ENCODE data around the gene COPS3. TPM values are rescaled to one million over a fixed set of nuclear protein-coding genes. Genes with fewer than 3 reads are reported as not detected.

Gene COPS3
- total RNA-seq = 10 to 100 TPM; 39.2 to 40.3 TPM
- polyA plus RNA-seq = 10 to 100 TPM; 32.5 to 39.3 TPM
- long read RNA-seq, donor 1, transcript COPS3-201 (12 exons, 1,641 nt) = major isoform, 120 of 171 reads
- long read RNA-seq, donor 1, partial matches to known transcripts = 3 of 171 reads
- long read RNA-seq, donor 1, other reads (novel, unspliced or antisense) = 48 of 171 reads
- long read RNA-seq, donor 2, transcript COPS3-201 (12 exons, 1,641 nt) = major isoform, 11 of 20 reads
- long read RNA-seq, donor 2, partial matches to known transcripts = 2 of 20 reads
- long read RNA-seq, donor 2, other reads (novel, unspliced or antisense) = 7 of 20 reads

DNA sequence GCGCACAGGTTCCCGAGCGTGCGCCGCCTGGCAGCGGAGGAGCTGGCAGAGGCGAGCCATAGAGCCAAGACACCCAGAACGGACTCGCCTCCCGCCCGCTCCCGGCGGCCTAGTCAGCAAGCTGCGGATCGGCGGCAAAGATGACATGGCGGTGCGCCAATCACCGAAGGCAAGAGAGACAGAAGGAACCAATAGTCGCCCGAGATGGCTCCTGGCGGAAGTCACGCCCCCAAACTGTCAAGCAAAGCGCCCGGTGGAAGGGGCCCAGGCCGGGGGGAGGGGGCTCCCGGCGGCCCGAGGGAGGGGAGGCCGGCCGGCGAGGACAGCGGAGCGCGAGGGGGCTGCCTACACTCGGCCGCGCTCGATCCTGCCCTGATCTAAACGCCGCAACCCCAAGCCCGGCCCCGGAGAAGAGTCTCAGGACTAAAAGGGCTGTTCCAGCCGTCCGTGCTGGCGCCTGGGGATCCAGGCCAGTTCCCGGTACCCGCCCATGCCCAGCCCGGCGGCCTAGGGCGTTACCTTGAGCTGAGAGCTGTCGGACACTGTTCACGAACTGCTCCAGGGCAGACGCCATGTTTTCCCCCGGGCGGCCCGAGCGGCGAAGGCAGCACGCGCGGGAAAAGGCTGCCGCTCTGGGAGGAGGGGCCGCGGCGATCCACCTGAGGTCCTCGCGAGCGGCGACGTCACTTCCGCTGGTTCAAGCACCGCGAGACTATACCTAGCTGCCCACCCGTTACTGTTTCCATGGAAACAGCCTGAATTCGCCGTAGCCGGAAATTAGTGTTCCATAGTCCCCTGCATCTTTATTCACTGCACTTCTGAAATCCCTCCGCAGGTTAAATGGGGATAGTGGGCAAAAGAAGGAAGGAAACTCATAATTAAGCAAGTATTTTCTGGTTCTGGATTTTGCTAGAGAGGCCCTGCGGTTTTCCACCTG lies at the start of gene COPS3:
COPS3 (minus strand) TSS at position 634 of the 937 bp plus-strand sequence; CDS start at position 574, 60 bp downstream.
- H3K27ac ChIP-seq (ENCODE audit: low read depth in 1 of 2, low read length in 2 of 2) = peak within 1 kb of the TSS; percentile 65 to 99
- peak; percentile 99 for ATAC-seq (ENCODE audit: low FRiP score)
- intact Hi-C loops (cut with DNase I) = no loop called here
- H3K36me3 ChIP-seq (ENCODE audit: control insufficient read depth in 1 of 2, insufficient read depth in 2 of 2, low read length in 1 of 2) = no peaks in the 10 kb centered on the region
- peaks cover 0 to 3% of the 10 kb centered on the region in 2 donors for H3K4me1 ChIP-seq (ENCODE audit: control insufficient read depth in 1 of 2, insufficient read depth in 2 of 2, low read length in 2 of 2)
- no peaks in the 10 kb centered on the region for H3K27me3 ChIP-seq (ENCODE audit: control insufficient read depth in 1 of 2, insufficient read depth in 2 of 2, low read length in 1 of 2)
- peak within 1 kb of the TSS; percentile 83 to 92 for H3K4me3 ChIP-seq (ENCODE audit: low read length in 2 of 2)
- H3K9me3 ChIP-seq (ENCODE audit: control insufficient read depth, low read length) = no peaks in the 10 kb centered on the region
- 0% methylated on average over 63 to 80 of the region's 80 CpGs for WGBS, 2 donors
- peak; percentile 99 to 100 for DNase-seq

DNA sequence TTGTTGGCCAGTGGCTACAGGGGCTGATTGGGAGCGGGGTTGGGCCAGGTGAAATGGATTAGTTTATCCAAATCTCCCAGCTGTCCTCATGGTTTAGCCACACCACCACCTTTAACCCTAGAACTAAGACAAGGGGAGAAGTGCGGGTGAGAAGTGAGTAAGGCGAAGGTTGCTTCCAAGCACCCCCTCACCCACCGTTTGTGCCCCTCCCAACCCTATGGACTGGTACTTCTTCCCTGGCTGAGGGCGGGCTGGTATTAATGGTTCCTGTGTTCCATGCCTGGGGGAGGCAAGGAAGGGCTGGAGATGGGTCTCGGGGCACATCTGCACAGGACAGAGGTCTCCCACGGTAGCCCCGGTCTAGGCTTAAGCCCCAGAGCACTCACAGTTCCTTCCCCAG lies 47.2 kb upstream of the COPS3 start:
- Histone ChIP-seq H3K9me3 (ENCODE audit: control insufficient read depth, low read length) (no peaks in the 10 kb centered on the region), H3K27ac (ENCODE audit: low read depth in 1 of 2, low read length in 2 of 2) (no peak overlapping the region), H3K4me3 (ENCODE audit: low read length in 2 of 2) (no peak overlapping the region), H3K4me1 (ENCODE audit: control insufficient read depth in 1 of 2, insufficient read depth in 2 of 2, low read length in 2 of 2) (no peaks in the 10 kb centered on the region), H3K36me3 (ENCODE audit: control insufficient read depth in 1 of 2, insufficient read depth in 2 of 2, low read length in 1 of 2) (no peaks in the 10 kb centered on the region), H3K27me3 (ENCODE audit: control insufficient read depth in 1 of 2, insufficient read depth in 2 of 2, low read length in 1 of 2) (no peaks in the 10 kb centered on the region)
- peak; percentile 9 to 14 for DNase-seq
- ATAC-seq (ENCODE audit: low FRiP score) = no peak
- intact Hi-C loops (cut with DNase I) = no loop called here
- whole genome bisulfite sequencing, 2 donors = 84 to 89% methylated on average over 8 of the region's 8 CpGs

DNA sequence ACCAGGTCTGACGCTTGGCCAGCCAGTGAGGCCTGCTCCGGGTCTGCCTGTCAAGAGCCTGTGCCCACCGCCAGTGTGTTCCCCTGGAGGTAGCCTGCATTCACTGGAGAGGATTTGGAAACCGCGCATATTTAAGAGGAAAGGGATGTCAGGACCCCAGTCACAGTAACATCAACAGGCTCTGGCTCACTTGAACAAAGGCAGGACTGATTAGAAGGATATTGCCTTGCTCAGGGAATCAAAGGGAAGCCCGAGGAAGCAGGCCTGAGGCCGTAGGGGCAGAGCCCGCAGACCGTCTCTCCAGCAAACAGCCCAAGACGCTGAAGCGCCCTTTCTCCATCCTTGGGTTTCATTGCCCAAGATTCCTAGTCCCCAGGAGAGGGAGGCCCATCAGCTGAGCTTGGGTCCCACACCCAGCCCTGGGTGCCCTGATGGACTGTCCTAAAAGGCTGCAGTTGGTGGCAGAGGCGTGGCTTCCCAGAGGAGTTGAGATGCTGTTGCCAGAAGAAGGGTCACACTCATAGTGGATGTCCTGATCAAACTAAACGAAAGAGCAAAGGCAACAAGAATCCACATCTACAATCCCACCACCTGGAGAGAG lies 45.3 kb upstream of the COPS3 start:
- peak in 1 of 2 donors; percentile 49 for DNase-seq
- no peak for ATAC-seq (ENCODE audit: low FRiP score)
- intact Hi-C loops (cut with DNase I) = no loop called here
- H3K27ac ChIP-seq (ENCODE audit: low read depth in 1 of 2, low read length in 2 of 2) = no peak overlapping the region
- WGBS, 2 donors = 91 to 95% methylated on average over 13 of the region's 13 CpGs
- H3K27me3 ChIP-seq (ENCODE audit: control insufficient read depth in 1 of 2, insufficient read depth in 2 of 2, low read length in 1 of 2) = no peaks in the 10 kb centered on the region
- no peaks in the 10 kb centered on the region for H3K36me3 ChIP-seq (ENCODE audit: control insufficient read depth in 1 of 2, insufficient read depth in 2 of 2, low read length in 1 of 2)
- H3K4me3 ChIP-seq (ENCODE audit: low read length in 2 of 2) = no peak overlapping the region
- H3K9me3 ChIP-seq (ENCODE audit: control insufficient read depth, low read length) = no peaks in the 10 kb centered on the region
- no peaks in the 10 kb centered on the region for H3K4me1 ChIP-seq (ENCODE audit: control insufficient read depth in 1 of 2, insufficient read depth in 2 of 2, low read length in 2 of 2)

DNA sequence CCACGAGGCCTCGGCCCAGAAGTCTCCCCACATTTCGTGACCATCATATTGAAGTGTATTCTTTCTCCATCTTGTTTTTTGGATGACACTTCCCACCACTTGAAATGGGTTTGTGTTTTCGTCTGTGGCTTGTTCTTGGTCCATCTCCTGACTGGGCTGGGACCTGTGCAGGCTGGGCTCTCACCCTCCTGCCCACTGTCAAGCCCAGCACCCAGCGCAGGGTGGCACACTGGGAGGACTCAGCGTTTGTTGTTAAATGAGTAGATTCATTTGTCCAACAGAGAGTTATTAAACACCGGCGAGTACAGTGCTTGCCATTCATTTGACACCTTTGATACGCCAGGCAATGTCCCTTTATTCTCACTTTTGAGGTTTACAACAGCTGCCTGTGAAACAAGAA lies 44.8 kb upstream of the COPS3 start:
- Histone ChIP-seq H3K36me3 (ENCODE audit: control insufficient read depth in 1 of 2, insufficient read depth in 2 of 2, low read length in 1 of 2) (no peaks in the 10 kb centered on the region), H3K4me3 (ENCODE audit: low read length in 2 of 2) (no peak overlapping the region), H3K27me3 (ENCODE audit: control insufficient read depth in 1 of 2, insufficient read depth in 2 of 2, low read length in 1 of 2) (no peaks in the 10 kb centered on the region), H3K27ac (ENCODE audit: low read depth in 1 of 2, low read length in 2 of 2) (no peak overlapping the region), H3K4me1 (ENCODE audit: control insufficient read depth in 1 of 2, insufficient read depth in 2 of 2, low read length in 2 of 2) (no peaks in the 10 kb centered on the region), H3K9me3 (ENCODE audit: control insufficient read depth, low read length) (no peaks in the 10 kb centered on the region)
- ATAC-seq (ENCODE audit: low FRiP score) = no peak
- peak in 1 of 2 donors; percentile 23 for DNase-seq
- WGBS, 2 donors = 88 to 93% methylated on average over 9 of the region's 9 CpGs
- intact Hi-C loops (cut with DNase I) = no loop called here

DNA sequence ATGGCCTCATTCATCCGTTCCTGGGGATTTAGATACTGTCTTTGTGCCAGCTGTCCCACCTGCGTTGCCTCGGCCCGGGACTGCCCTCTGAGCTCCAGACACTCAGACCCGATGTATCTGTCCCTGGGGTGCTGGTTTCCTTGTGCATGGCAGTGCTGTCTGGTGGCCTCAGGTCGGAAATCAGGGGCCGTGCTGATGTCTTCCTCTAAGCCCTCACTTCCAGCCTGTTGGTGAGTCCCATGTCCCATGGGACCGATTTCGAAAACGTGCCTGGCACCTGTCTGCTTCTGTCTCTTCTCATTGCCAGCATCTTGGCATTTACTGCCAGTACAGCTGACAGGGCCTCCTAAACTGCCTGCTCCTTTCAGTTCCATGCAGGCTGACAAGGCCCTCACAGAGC lies 44.2 kb upstream of the COPS3 start:
- H3K9me3 ChIP-seq (ENCODE audit: control insufficient read depth, low read length) = no peaks in the 10 kb centered on the region
- DNase-seq (peak in 1 of 2 donors; percentile 39), ATAC-seq (ENCODE audit: low FRiP score) (no peak)
- intact Hi-C loops (cut with DNase I) = no loop called here
- no peak overlapping the region for H3K4me3 ChIP-seq (ENCODE audit: low read length in 2 of 2)
- no peaks in the 10 kb centered on the region for H3K27me3 ChIP-seq (ENCODE audit: control insufficient read depth in 1 of 2, insufficient read depth in 2 of 2, low read length in 1 of 2)
- no peaks in the 10 kb centered on the region for H3K4me1 ChIP-seq (ENCODE audit: control insufficient read depth in 1 of 2, insufficient read depth in 2 of 2, low read length in 2 of 2)
- H3K36me3 ChIP-seq (ENCODE audit: control insufficient read depth in 1 of 2, insufficient read depth in 2 of 2, low read length in 1 of 2) = no peaks in the 10 kb centered on the region
- no peak overlapping the region for H3K27ac ChIP-seq (ENCODE audit: low read depth in 1 of 2, low read length in 2 of 2)
- WGBS, 2 donors = 89 to 93% methylated on average over 10 of the region's 10 CpGs

DNA sequence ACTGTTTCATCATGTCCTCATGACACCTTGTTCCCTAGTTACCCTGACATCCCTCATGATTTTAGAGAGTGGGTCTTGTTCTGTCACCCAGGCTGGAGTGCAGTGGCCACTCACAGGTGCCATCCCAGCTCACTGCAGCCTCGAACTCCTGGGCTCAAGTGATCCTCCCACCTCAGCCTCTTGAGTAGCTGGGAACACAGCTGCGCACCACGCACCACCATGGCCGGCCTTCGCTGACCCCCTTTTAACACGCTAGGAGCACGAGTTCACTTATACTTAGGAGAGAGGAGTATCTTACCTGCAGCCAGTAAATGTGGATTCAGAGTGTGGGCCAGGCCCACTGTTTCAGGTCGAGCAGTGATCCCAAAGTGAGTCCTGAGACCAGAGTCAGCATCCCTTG lies 43.6 kb upstream of the COPS3 start:
- H3K27ac ChIP-seq (ENCODE audit: low read depth in 1 of 2, low read length in 2 of 2) = no peak overlapping the region
- no peaks in the 10 kb centered on the region for H3K4me1 ChIP-seq (ENCODE audit: control insufficient read depth in 1 of 2, insufficient read depth in 2 of 2, low read length in 2 of 2)
- peak in 1 of 2 donors; percentile 60 for DNase-seq
- H3K4me3 ChIP-seq (ENCODE audit: low read length in 2 of 2) = no peak overlapping the region
- ATAC-seq (ENCODE audit: low FRiP score) = no peak
- no peaks in the 10 kb centered on the region for H3K27me3 ChIP-seq (ENCODE audit: control insufficient read depth in 1 of 2, insufficient read depth in 2 of 2, low read length in 1 of 2)
- 91 to 96% methylated on average over 8 of the region's 8 CpGs for WGBS, 2 donors
- intact Hi-C loops (cut with DNase I) = no loop called here
- no peaks in the 10 kb centered on the region for H3K9me3 ChIP-seq (ENCODE audit: control insufficient read depth, low read length)
- no peaks in the 10 kb centered on the region for H3K36me3 ChIP-seq (ENCODE audit: control insufficient read depth in 1 of 2, insufficient read depth in 2 of 2, low read length in 1 of 2)

DNA sequence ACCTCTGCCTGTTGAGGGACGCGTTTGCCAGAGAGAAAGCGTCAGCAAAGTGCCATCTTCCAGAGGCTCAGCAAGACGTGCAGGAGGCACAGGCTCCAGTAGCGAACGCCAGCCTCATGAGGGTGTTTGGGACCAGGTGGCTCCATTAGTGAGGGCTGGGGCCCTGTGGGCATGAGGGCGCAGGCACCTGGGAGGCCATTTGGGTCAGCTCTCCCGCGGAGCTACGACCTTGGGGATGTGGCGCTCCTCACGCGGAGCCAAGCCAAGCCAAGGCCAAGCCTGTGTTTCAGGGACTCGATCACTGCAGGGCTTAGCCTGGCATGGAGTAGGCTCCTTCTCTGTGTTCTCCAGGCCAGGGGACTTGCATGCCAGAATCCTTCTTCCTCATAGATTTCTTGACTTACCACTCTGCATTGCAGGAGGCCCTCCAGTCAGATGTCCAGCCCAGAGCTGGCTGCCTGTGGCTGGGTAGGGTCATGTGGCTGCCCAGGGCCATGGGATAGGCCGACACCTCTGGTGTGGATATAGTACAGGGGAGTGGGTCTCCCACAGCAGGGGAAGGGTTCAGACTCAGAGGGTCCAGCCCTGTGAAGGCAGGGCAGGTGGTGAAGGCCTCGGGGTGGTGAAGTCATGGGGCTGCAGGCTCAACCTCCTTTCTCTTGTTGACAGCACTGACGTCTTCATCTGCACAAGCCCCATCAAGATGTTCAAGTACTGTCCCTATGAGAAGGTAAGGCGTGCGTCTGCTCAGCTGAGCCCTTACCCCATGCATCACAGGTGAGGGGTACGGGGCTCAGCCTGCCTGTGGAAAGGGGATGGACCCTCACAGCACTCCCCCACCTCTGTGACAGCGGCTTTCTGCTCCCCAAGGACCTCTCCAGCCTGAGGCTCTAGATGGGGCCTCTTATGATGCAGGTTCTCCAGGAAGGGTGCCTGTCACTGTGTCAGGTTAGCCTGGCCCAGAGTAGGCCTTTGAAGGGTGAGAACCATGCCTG lies 41.8 kb upstream of the COPS3 start:
- WGBS, 2 donors = 94 to 95% methylated on average over 21 of the region's 21 CpGs
- ATAC-seq (ENCODE audit: low FRiP score) = peak; percentile 19
- intact Hi-C loops (cut with DNase I) = no loop called here
- peak in 1 of 2 donors; percentile 56 for DNase-seq
- no peaks in the 10 kb centered on the region for H3K4me1 ChIP-seq (ENCODE audit: control insufficient read depth in 1 of 2, insufficient read depth in 2 of 2, low read length in 2 of 2)
- H3K27ac ChIP-seq (ENCODE audit: low read depth in 1 of 2, low read length in 2 of 2) = no peak overlapping the region
- H3K27me3 ChIP-seq (ENCODE audit: control insufficient read depth in 1 of 2, insufficient read depth in 2 of 2, low read length in 1 of 2) = no peaks in the 10 kb centered on the region
- H3K4me3 ChIP-seq (ENCODE audit: low read length in 2 of 2) = no peak overlapping the region
- no peaks in the 10 kb centered on the region for H3K36me3 ChIP-seq (ENCODE audit: control insufficient read depth in 1 of 2, insufficient read depth in 2 of 2, low read length in 1 of 2)
- H3K9me3 ChIP-seq (ENCODE audit: control insufficient read depth, low read length) = no peaks in the 10 kb centered on the region
